HG03095 (cell line): Measurements from ENCODE around the gene TM4SF5.

Source experiments
- ATAC-seq: cut with Tn5 transposase; IDR thresholded peaks from one replicate; pipeline ENCODE4 v1.9.1; 2021; ENCODE audit warnings: moderate library complexity; ENCODE audit not compliant: unreplicated experiment

Gene TM4SF5, protein sequence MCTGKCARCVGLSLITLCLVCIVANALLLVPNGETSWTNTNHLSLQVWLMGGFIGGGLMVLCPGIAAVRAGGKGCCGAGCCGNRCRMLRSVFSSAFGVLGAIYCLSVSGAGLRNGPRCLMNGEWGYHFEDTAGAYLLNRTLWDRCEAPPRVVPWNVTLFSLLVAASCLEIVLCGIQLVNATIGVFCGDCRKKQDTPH

DNA sequence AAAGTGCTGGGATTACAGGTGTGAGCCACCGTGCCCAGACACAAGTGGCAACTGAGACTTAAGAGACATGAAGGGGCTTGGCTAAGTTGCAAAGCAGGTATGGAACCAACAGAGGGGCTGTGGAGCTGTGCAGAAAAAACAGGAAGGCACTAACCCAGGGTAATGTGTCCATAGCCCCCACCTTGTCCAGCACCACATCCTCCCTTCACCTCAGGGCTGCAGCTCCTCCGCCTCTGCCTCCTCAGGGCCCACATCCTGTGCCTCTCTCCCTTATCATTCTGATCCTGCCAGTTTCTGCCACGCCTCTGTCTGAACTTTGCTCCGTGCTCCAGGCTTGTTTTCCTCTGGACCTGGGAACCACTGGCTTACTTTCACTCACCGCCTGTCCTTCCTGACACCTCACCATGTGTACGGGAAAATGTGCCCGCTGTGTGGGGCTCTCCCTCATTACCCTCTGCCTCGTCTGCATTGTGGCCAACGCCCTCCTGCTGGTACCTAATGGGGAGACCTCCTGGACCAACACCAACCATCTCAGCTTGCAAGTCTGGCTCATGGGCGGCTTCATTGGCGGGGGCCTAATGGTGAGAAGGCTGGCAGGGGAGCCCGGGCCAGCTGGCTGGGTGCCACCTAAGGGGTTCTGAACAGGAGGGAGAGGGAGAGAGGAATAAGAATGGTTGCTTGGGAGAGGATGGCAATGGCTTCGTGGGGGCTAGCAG, at the start of gene TM4SF5:
Gene TM4SF5, plus strand, starts transcription at position 368 of the 716 bp plus-strand sequence. Its CDS starts 37 bp downstream, at position 405.
- no peak for ATAC-seq

DNA sequence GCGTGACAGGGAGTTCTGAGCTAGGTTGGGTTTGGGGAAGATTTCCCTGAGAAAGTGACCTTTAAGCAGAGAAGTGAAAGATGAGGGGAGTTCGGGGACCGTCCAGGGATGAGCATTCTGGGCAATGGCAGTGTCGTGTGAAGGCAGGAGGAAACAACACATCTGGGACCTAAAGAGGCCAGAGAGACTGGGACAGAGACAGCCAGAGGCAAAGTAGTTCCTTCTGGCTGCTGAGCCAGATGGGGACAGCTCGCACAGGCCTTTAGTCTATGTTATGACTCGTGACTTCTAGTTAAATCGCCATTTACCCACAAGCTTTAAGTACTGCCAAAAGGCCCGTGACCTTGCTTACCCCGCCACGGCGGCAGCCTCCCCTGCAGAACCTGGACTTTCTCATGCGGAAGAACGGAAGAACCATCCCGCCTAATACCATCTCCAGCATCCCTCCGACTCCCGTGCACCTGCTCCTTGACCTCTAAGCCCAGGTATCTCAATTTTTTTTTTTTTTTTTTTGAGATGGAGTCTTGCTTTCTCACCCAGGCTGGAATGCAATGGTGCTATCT, 48.9 kb upstream of the TM4SF5 start:
- ATAC-seq, result no peak

- no peak for ATAC-seq
Observed at GRCh38 chr17:4724650-4725049, 47.0 kb upstream of the TM4SF5 start.

DNA sequence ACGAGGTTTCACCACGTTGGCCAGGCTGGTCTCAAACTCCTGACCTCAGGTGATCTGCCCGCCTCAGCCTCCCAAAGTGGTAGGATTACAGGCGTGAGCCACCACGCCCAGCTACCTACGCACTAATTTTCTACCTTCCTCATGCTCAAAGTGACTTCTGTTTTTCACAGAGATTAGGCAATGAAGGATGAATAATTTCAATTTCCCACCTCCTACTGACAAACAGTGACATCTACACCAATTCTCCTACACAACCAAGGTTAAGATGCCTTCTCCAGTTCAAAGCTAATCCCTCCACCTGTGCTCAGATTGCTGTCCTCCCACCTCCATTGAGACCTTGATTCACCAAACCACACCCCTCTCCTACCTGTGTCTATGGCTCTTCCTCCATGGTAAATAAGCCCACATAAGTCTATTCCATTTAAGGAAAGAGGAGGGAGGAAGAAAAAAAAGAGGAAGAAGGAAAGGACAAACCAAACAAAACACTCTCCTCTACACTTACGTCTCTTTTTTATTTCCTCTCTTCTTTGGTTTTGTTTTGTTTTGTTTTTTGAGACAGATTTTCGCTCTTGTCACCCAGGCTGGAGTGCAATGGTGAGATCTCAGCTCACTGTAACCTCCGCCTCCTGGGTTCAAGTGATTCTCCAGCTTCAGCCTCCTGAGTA, 45.9 kb upstream of the TM4SF5 start:
- no peak for ATAC-seq

DNA sequence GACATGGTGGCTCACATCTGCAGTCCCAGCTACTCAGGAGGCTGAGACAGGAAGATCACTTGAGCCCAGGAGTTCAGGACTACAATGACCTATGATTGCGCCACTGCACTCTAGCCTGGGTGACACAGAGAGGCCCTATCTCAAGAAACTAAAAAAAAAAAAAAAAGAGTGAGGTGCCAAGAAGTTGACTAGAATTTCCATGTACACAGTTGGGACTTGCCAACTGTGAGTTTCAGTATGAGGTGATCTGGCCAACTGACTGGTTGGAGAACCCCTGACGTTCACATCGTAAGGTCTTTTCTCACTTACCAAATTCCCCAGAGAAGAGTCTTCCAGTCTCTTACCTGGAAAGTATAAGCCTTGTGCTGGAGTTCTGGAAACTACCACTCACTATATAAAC, 43.6 kb upstream of the TM4SF5 start:
- ATAC-seq, result no peak

DNA sequence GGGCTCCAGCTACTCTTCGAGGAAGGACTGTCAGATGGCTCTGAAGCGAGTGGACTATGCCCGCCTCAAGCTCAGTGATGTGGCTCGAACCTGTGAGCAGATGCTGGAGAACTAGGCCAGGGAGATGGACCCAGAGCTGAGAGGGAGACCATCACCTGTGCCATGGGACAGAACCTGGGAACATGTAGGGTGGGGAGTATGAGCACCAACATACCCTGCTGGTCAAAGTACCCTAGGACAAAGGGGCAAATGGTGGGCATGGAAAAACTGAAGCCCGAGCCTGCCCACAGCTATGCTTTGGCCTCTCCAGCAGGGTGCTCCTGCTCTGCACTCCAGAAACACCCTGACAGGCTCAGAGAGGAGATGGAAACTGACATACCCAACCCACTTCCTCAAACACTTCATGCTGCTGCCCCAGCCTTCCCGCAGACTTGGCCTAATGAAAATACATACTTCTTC, 38.6 kb upstream of the TM4SF5 start:
- no peak for ATAC-seq

- no peak for ATAC-seq
Observed at GRCh38 chr17:4734857-4735475, 36.7 kb upstream of the TM4SF5 start.

DNA sequence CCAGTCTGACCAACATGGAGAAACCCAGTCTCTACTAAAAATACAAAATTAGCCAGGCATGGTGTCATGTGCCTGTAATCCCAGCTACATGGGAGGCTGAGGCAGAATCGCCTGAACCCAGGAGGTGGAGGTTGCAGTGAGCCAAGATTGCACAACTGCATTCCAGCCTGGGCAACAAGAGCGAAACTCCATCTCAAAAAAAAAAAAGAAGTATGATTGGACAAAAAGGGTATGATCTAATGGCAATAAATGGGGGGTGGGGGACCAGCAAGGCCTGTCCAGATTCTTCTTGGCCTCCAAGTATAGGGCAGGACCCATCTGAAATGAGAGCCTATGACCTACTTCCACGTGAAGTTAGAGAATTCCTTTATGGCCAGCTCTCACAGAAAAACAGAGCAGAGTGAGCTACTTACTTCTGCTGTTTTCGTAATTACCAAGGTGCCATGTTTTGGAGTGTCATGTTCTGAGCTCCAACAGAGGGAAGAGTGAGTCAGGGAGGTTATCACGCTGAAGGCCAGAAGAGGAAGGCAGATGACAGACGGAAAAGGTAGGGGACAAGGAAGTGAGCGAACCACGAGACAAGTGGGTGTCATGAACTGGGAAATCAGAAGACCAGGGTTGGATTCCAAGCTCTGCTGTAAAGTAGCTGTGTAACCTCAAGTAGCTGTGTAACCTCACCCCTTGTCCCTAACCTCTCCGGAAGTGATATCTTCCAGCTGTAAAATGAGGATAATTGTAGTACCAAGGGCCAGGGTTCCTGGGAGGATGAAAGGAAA, 35.6 kb upstream of the TM4SF5 start:
- ATAC-seq, result no peak

DNA sequence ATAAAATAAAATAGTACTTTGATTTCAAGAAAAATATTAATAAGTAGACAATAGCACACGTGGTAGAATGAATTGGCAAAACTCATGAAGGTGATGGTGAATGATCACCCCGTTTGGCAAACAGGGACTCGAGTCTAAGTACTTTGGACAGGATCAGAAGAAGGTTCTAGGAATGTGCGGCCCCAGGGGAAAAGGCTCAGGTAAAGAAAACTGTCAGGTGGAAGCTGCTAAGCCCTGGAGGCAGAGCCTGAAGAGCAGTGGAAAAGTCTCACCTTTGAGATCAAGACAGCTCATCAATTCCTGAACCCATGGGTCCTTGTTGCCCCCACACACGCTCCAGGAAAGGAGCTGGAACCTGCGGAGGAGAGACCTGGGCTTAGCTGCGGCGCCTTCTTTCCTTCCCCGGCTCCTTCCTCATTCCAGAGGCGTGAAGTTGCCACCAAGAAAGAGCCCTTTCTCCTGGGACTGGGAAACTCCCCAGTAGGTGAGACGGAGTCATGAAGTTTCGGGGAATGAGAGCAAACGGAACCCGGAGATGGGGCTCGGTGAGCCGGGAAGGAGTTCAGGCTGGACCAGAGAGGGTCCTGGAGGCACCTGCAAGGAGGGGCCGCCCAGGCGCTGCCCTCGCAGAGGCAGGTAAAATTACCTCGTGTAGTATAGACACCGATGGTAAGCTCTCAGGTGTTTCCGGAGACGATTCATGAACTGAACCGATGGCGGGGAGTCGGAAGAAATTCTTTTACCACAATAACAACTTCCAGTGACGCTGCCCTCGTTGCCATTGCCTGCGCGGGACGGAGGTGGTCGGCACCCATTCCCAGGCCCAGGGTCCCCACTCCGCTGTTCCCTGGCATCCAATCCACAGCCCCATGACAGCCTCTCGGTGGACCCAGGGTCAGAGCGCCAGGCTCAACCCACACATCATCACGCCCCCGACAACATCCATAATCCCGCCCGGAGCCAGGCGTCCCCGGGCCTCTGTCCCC, 33.3 kb upstream of the TM4SF5 start:
- no peak for ATAC-seq

- no peak for ATAC-seq
Observed at GRCh38 chr17:4739122-4740024, 32.3 kb upstream of the TM4SF5 start, which contains the start of the genes CXCL16 and ZMYND15. Gene CXCL16 (minus strand): TSS chr17:4739928. CDS start chr17:4739339, 589 bp downstream. Gene ZMYND15 (plus strand): TSS chr17:4739833. CDS start chr17:4740549, 716 bp downstream.

- no peak for ATAC-seq
Observed at GRCh38 chr17:4740025-4740351, 31.7 kb upstream of the TM4SF5 start.

GRCh38 chr17:4740584-4740983, 31.1 kb upstream of the TM4SF5 start:
- no peak for ATAC-seq

DNA sequence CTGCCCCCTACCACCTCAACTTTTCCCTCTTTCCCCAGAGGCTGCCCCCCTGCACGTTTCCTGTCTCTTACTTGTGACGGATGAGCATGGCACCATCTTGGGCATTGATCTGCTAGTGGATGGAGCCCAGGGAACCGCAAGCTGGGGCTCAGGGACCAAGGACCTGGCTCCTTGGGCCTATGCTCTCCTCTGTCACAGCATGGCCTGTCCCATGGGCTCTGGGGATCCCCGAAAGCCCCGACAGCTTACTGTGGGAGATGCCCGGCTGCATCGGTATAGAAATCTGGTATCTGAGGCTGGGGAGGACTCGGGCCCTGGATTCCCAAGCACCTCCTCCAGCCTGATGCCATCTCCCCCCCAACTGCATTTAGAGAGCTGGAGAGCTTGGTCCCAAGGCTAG, 30.1 kb upstream of the TM4SF5 start:
- ATAC-seq, result no peak

DNA sequence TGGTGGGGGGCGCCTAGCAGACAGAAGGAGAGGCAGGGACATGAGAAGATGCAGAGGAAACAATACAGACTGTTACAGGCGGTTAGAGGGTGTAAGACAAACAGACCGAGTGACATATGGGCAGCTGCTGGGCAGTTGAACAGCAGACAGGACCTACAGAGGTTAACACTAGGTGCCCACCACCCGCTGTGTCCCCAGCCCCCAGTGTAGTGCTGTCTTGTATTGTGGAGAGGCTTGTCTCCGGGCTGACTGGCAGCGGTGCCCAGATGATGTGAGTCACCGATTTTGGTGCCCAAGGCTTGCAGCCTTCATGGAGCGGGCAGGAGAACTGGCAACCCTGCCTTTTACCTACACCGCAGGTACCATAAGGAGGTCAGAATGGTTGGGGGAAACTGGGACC, 29.6 kb upstream of the TM4SF5 start:
- no peak for ATAC-seq

DNA sequence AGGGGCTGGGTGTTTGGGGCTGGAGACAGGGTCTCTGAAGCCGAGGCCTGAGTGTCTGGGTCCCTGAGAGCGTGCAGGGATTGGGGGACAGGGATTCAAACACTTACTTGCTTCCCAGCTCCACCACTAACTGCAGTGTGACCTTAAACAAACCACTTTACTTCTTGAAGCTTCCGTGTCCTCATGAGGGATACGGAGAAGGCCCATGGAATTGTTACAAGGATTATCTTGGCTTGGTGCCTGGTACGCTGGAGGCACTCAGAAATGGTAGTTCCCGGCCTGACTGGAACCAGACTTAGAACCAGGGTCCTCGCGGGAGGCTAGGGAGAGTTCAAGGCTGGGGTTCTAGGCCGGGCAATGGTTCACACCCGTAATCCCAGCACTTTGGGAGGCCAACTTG, 29.1 kb upstream of the TM4SF5 start:
- no peak for ATAC-seq

DNA sequence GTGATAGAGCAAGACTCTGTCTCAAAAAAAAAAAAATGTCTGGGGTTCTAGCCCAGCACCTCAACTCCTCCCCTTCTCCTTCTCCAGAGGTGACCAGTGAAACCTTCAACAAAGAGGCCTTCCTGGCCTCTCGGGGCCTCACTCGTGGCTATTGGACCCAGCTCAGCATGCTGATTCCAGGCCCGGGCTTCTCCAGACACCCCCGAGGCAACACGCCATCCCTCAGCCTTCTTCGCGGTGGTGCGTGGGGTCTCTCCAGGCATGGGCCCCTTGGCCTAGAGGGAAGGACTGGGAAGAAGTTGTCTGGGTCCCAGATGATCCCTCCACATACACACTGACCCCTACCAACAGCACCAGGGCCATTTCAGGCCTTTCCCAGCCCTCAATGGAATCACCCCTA, 28.5 kb upstream of the TM4SF5 start:
- no peak for ATAC-seq

GRCh38 chr17:4743898-4744297, 27.8 kb upstream of the TM4SF5 start:
- no peak for ATAC-seq
